ENCODE data around the gene FCHSD2. TPM values are rescaled to one million over a fixed set of nuclear protein-coding genes. Genes with fewer than 3 reads are reported as not detected.

FCHSD2 gene
- total RNA-seq, 1 donor from 2014 or later: 43.4 TPM

DNA sequence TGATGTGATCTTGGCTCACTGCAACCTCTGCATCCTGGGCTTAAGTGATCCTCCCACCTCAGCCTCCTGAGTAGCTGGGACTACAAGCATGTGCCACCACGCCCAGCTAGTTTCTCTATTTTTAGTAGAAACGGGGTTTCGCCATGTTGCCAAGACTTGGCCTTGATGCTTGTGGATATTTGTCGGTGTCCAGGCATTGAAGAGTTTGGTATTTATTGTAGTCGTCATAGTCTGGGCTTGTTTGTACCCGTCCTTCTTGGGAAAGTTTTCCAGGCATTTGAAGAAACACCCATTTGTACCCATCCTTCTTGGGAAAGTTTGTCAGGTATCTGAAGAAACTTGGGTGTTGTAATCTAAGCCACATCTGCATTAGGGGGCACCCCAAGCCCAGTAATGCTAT, 28.7 kb downstream of the FCHSD2 start:
- Histone ChIP-seq H3K27me3 (ENCODE audit: low read depth) (no peaks in the 10 kb centered on the region), H3K4me3 (no peak overlapping the region), H3K27ac (replicated peaks) (no peak overlapping the region), H3K9me3 (replicated peaks) (peaks cover 3% of the 10 kb centered on the region), H3K36me3 (peaks cover 21% of the 10 kb centered on the region), H3K4me1 (peaks cover 30% of the 10 kb centered on the region)
- intact Hi-C loops (cut with micrococcal nuclease): no loop called here
- TF ChIP-seq, protein P1, sequence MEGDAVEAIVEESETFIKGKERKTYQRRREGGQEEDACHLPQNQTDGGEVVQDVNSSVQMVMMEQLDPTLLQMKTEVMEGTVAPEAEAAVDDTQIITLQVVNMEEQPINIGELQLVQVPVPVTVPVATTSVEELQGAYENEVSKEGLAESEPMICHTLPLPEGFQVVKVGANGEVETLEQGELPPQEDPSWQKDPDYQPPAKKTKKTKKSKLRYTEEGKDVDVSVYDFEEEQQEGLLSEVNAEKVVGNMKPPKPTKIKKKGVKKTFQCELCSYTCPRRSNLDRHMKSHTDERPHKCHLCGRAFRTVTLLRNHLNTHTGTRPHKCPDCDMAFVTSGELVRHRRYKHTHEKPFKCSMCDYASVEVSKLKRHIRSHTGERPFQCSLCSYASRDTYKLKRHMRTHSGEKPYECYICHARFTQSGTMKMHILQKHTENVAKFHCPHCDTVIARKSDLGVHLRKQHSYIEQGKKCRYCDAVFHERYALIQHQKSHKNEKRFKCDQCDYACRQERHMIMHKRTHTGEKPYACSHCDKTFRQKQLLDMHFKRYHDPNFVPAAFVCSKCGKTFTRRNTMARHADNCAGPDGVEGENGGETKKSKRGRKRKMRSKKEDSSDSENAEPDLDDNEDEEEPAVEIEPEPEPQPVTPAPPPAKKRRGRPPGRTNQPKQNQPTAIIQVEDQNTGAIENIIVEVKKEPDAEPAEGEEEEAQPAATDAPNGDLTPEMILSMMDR (IDR thresholded peaks at IDR 0.05; ENCODE audit: borderline replicate concordance): no peak
- DNase-seq: no peak

DNA sequence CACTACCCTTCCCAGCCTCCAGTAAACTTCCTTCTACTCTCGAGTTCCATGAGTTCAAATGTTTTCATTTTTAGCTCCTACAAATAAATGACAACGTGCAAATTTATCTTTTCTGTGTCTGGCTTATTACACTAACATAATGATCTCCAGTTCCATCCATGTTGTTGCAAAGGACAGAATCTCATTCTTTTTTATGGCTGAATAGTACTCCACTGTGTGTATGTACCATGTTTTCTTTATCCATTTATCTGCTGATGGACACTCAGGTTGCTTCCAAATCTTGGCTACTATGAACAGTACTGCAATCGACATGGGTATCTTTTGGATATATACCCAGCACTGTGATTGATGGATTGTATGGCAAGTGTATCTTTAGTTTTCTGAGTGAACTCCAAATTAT, 34.5 kb downstream of the FCHSD2 start:
- TF ChIP-seq, protein P1 (IDR thresholded peaks at IDR 0.05; ENCODE audit: borderline replicate concordance): no peak
- intact Hi-C loops (cut with micrococcal nuclease): no loop called here

DNA sequence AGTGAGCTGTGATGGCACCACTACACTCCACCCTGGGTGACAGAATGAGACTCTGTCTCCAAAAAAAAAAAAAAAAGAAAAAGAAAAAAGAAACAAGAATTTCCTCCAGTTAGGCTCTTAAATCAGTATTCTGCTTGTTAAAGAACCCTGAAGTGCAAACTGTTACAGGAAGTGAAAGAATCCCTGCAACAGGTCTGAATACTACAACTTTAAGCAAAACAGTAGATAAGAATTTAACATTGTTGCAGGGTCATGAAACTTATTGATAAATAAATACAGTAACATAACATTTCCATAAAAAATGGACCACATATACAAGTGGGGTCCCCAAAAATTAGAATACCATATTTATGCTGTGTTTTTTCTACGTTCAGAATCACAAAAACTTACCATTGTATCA, 35.8 kb downstream of the FCHSD2 start:
- H3K9me3 ChIP-seq (replicated peaks): peaks cover 11% of the 10 kb centered on the region
- no peaks in the 10 kb centered on the region for H3K27me3 ChIP-seq (ENCODE audit: low read depth)
- H3K27ac ChIP-seq (replicated peaks): no peak overlapping the region
- DNase-seq: no peak
- TF ChIP-seq, protein P1 (IDR thresholded peaks at IDR 0.05; ENCODE audit: borderline replicate concordance): no peak
- intact Hi-C loops (cut with micrococcal nuclease): no loop called here
- no peaks in the 10 kb centered on the region for H3K36me3 ChIP-seq
- H3K4me3 ChIP-seq: no peak overlapping the region
- no peaks in the 10 kb centered on the region for H3K4me1 ChIP-seq

More for the DNA sequence above, 34.5 kb downstream of the FCHSD2 start:
- no peak for DNase-seq
- H3K27me3 ChIP-seq (ENCODE audit: low read depth): no peaks in the 10 kb centered on the region
- H3K36me3 ChIP-seq: no peaks in the 10 kb centered on the region
- H3K4me3 ChIP-seq: no peak overlapping the region
- no peaks in the 10 kb centered on the region for H3K4me1 ChIP-seq
- no peak overlapping the region for H3K27ac ChIP-seq (replicated peaks)
- peaks cover 9% of the 10 kb centered on the region for H3K9me3 ChIP-seq (replicated peaks)

DNA sequence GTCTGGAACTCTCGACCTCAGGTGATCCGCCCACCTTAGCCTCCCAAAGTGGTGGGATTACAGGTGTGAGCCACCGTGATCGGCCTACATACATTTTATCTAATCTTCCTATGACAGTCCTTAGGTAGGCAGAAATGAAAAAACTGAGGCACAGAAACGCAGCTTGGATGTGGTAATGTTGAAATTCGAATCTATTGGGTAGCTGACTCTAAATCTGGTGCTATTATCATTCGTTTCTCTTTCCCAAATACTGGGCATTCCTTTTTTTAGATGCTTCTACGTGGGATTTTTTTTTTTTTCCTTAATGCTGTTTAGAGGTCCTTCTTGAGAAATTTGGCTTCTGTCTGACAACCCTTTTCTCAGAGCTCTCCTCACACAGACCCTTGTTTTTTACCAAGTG, 41.5 kb downstream of the FCHSD2 start:
- Histone ChIP-seq H3K27ac (replicated peaks) (no peak overlapping the region), H3K27me3 (ENCODE audit: low read depth) (no peaks in the 10 kb centered on the region), H3K4me3 (no peak overlapping the region), H3K4me1 (peaks cover 28% of the 10 kb centered on the region), H3K9me3 (replicated peaks) (peaks cover 8% of the 10 kb centered on the region), H3K36me3 (no peaks in the 10 kb centered on the region)
- DNase-seq: no peak
- intact Hi-C loops (cut with micrococcal nuclease): no loop called here
- TF ChIP-seq, protein P1 (IDR thresholded peaks at IDR 0.05; ENCODE audit: borderline replicate concordance): no peak

DNA sequence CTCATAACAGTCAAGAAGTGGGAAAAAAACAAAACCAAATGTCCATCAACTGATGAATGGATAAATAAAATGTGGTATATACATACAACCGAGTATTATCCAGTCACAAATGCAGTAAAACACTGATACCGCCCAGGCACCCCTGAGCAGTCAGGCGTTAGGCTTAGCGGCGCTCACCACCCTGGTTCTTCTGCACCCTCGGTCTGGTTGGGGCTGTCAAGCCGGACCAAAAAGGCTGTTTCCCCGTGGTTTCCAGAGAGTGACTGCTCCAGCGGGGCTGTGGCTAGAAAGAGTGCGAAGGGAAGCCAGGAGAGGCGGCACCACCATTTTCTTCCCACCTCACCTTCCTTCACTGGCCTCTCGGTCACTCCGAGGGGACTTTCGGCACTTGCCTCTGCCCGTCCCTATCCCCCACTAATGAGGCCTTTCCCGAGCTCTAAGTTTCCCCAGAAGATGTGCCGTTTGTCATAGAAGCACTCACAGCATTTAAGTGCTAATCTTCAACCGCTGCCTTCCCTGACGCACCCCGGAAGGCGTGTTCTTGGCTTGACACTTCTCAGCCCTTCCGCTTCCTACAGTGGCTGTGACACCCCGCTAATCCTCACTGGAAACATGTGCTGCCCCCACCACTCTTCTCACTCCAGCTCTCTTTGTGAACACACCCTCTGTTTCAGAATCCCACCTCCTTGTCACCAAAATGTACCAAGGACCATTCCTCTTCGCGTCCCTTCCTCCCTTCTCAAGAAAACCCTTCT, 42.4 kb downstream of the FCHSD2 start:
- no peak for DNase-seq
- TF ChIP-seq, protein P1 (IDR thresholded peaks at IDR 0.05; ENCODE audit: borderline replicate concordance): no peak
- Histone ChIP-seq H3K4me3 (no peak overlapping the region), H3K9me3 (replicated peaks) (peaks cover 8% of the 10 kb centered on the region), H3K27ac (replicated peaks) (no peak overlapping the region), H3K4me1 (peaks cover 37% of the 10 kb centered on the region), H3K27me3 (ENCODE audit: low read depth) (no peaks in the 10 kb centered on the region), H3K36me3 (no peaks in the 10 kb centered on the region)
- intact Hi-C loops (cut with micrococcal nuclease): no loop called here

Measured in left ventricle myocardium inferior (tissue), 1 donor.